K562 (cell line): ENCODE measurements around the gene ACOT13. TPM values are rescaled to one million over a fixed set of nuclear protein-coding genes. Genes with fewer than 3 reads are reported as not detected.
A peak's percentile ranks its signal among the peaks of the same experiment; 100 is the strongest.

Experiments
- ATAC-seq: fragments of 200-7000 bp; cut with Tn5 transposase; 3 replicates; pipeline ENCODE4 v1.9.1; 2020; ENCODE audit warnings: moderate library complexity
- BruUV-seq: library from RNA; stranded (reverse); fragments of 400-500 nt; replicated peaks from 2 replicates; lab custom pipeline; 2021; lab: Mats Ljungman, UMichigan
- CTCF ChIA-PET: fragments of 300-600 bp; formaldehyde crosslinking; extraction: SDS; loops from one replicate; lab custom pipeline; 2021; ENCODE audit warnings: low intra/inter-chr PET ratio; lab: Yijun Ruan, JAX
- POLR2A ChIA-PET: fragments of 300-600, 350-650 bp; sonication (Branson Sonifier 250); formaldehyde crosslinking; extraction: SDS; loops from one replicate; lab custom pipeline; 2021; ENCODE audit warnings: antibody characterized with exemption, inconsistent platforms; lab: Yijun Ruan, JAX
- DNase-seq, 4 experiments: peaks; one replicate each; pipeline versions ENCODE4 v3.0.0 to v3.0.0-alpha.2; 2011 to 2018; ENCODE audit warnings: low spot score in 3 of 4, mixed read lengths in 3 of 4; ENCODE audit errors: extremely low read depth in 1 of 4
- FAIRE-seq: peaks from 2 replicates; lab custom pipeline; 2011; peaks lifted over from hg19 to GRCh38; lab: Jason Lieb, UNC
- H2AFZ ChIP-seq: 2 replicates; pipeline ENCODE4 v1.6.0; 2011; ENCODE audit warnings: low read depth, low read length, control low read depth, inconsistent platforms
- H3K27ac ChIP-seq: fragments of 200-600 bp; 3 replicates; pipeline ENCODE4 v1.8.0; 2011; ENCODE audit warnings: low read depth, mild to moderate bottlenecking, control low read depth, inconsistent platforms, low read length, moderate library complexity, mixed read lengths; ENCODE audit errors: extremely low read depth
- H3K27me3 ChIP-seq, 2 experiments: fragments of 300-600 bp in 1 of 2; 2 replicates in 1 of 2; 3 replicates in 1 of 2; pipeline versions ENCODE4 v1.6.0 to v1.8.0; 2011; ENCODE audit warnings: inconsistent platforms in 2 of 2, low read length in 2 of 2, mild to moderate bottlenecking in 1 of 2, mixed read lengths in 1 of 2, moderate library complexity in 1 of 2; ENCODE audit not compliant: control insufficient read depth in 2 of 2, insufficient read depth in 2 of 2
- H3K36me3 ChIP-seq: fragments of 300-600 bp; 3 replicates; pipeline ENCODE4 v1.8.0; 2011; ENCODE audit warnings: mild to moderate bottlenecking, low read length, inconsistent platforms; ENCODE audit not compliant: control insufficient read depth, insufficient read depth
- H3K4me1 ChIP-seq, 2 experiments: fragments of 200-600 bp in 1 of 2; replicated peaks in 1 of 2; 2 replicates in 1 of 2; 3 replicates in 1 of 2; pipeline versions ENCODE4 v1.5.1 to v1.8.0; 2011; ENCODE audit warnings: inconsistent platforms in 2 of 2, low read length in 2 of 2, mild to moderate bottlenecking in 1 of 2, mixed read lengths in 1 of 2, moderate library complexity in 1 of 2; ENCODE audit not compliant: control insufficient read depth in 2 of 2, insufficient read depth in 2 of 2
- H3K4me2 ChIP-seq: 2 replicates; pipeline ENCODE4 v1.6.1; 2011; ENCODE audit warnings: low read length, control low read depth, inconsistent platforms, mixed read lengths; ENCODE audit not compliant: insufficient read depth
- H3K4me3 ChIP-seq: fragments of 200-600 bp; sonication (generic), shearing (Covaris generic); 2 replicates; pipeline ENCODE4 v1.5.1; 2016; ENCODE audit warnings: control low read depth, inconsistent platforms
- H3K79me2 ChIP-seq: fragments of 200-600 bp; 3 replicates; pipeline ENCODE4 v1.8.0; 2011; ENCODE audit warnings: low read length, inconsistent platforms; ENCODE audit not compliant: control insufficient read depth, insufficient read depth
- H3K9ac ChIP-seq, 2 experiments: 2 replicates each; pipeline versions ENCODE4 v1.6.0 to v1.6.1; 2011; ENCODE audit warnings: low read depth in 2 of 2, low read length in 2 of 2, control low read depth in 1 of 2, inconsistent platforms in 1 of 2, mild to moderate bottlenecking in 1 of 2, mixed read lengths in 1 of 2; ENCODE audit not compliant: insufficient read depth in 1 of 2
- H3K9me1 ChIP-seq: one replicate; pipeline ENCODE4 v1.6.0; 2011; ENCODE audit warnings: inconsistent platforms, mild to moderate bottlenecking, low read length, moderate library complexity; ENCODE audit not compliant: control insufficient read depth, insufficient read depth
- H3K9me3 ChIP-seq: replicated peaks from 2 replicates; pipeline ENCODE4 v1.5.1; 2011; ENCODE audit warnings: low read depth, low read length, inconsistent platforms; ENCODE audit not compliant: control insufficient read depth, insufficient read depth
- H4K20me1 ChIP-seq: replicated peaks from 2 replicates; pipeline ENCODE4 v1.6.1; 2011; ENCODE audit warnings: low read length, inconsistent platforms, mixed read lengths; ENCODE audit not compliant: control insufficient read depth, insufficient read depth
- ARHGAP35 ChIP-seq: fragments of 450-650 bp; IDR thresholded peaks from 2 replicates; pipeline ENCODE4 v1.6.1; 2018; ENCODE audit not compliant: partially characterized antibody
- E2F6 ChIP-seq, 2 experiments: IDR thresholded peaks; 2 replicates each; pipeline ENCODE4 v1.6.1; 2011; ENCODE audit warnings: borderline replicate concordance in 1 of 2, control low read depth in 1 of 2, low read depth in 1 of 2, low read length in 1 of 2, mild to moderate bottlenecking in 1 of 2, mixed read lengths in 1 of 2, moderate library complexity in 1 of 2; ENCODE audit not compliant: insufficient read depth in 1 of 2, insufficient read length in 1 of 2, poor library complexity in 1 of 2, severe bottlenecking in 1 of 2; ENCODE audit errors: extremely low read depth in 1 of 2
- FOXA3 ChIP-seq, 2 experiments: fragments of 450-650 bp in 1 of 2; sonication (generic) in 1 of 2; formaldehyde crosslinking; IDR thresholded peaks in 1 of 2; conservative IDR thresholded peaks in 1 of 2; 2 replicates each; pipeline versions ENCODE4 v1.4.0 to v1.8.0; 2020 to 2022; ENCODE audit warnings: mild to moderate bottlenecking in 2 of 2, missing genetic modification reagents in 1 of 2
- MLX ChIP-seq, 2 experiments: fragments of 450-650 bp in 1 of 2; sonication (generic) in 1 of 2; formaldehyde crosslinking; conservative IDR thresholded peaks; 2 replicates each; pipeline versions ENCODE4 v1.4.0 to v1.8.1; 2020 to 2022; ENCODE audit warnings: mild to moderate bottlenecking in 1 of 2, missing genetic modification reagents in 1 of 2
- NFRKB ChIP-seq: fragments of 450-650 bp; IDR thresholded peaks from 2 replicates; pipeline ENCODE4 v1.6.1; 2016; ENCODE audit warnings: low read depth
- RBM14 ChIP-seq: fragments of 200-400 bp; formaldehyde crosslinking; IDR thresholded peaks from 2 replicates; pipeline ENCODE4 v1.6.1; 2018; ENCODE audit warnings: low read depth, mild to moderate bottlenecking, low read length, moderate library complexity, borderline replicate concordance; ENCODE audit not compliant: insufficient read depth
- SRSF7 ChIP-seq: fragments of 200-400 bp; formaldehyde crosslinking; optimal IDR thresholded peaks from 2 replicates; pipeline ENCODE3; 2017; ENCODE audit warnings: mild to moderate bottlenecking, low read depth, low read length
- ZNF165 ChIP-seq: fragments of 250-450 bp; sonication (Bioruptor Pico); IDR thresholded peaks from 2 replicates; pipeline ENCODE4 v1.4.0; 2020; ENCODE audit warnings: borderline replicate concordance
- ZNF232 ChIP-seq: sonication (generic); formaldehyde crosslinking; IDR thresholded peaks from 2 replicates; pipeline ENCODE4 v1.8.0; 2022; ENCODE audit warnings: mild to moderate bottlenecking, missing genetic modification reagents
- ZNF280A ChIP-seq: fragments of 450-650 bp; IDR thresholded peaks from 2 replicates; pipeline ENCODE4 v1.6.1; 2018; ENCODE audit warnings: mild to moderate bottlenecking, low read depth; ENCODE audit not compliant: partially characterized antibody
- ZNF431 ChIP-seq: sonication (generic); formaldehyde crosslinking; IDR thresholded peaks from 2 replicates; pipeline ENCODE4 v1.8.0; 2022; ENCODE audit warnings: mild to moderate bottlenecking, missing genetic modification reagents
- WGBS: fragments of 100-300 bp; shearing (Covaris generic); methylation state at CpG from one replicate; pipeline ENCODE4 v1.1.6; 2016; ENCODE audit warnings: low coverage, mixed read lengths; ENCODE audit not compliant: insufficient coverage; ENCODE audit errors: missing lambda C conversion rate; 5-methylcytosine and 5-hydroxymethylcytosine counted together
- in situ Hi-C: fragments of 300-500 bp; cut with MboI; formaldehyde crosslinking; loops from 4 replicates; pipeline ENCODE4 v1.15.0; 2018; ENCODE audit warnings: inconsistent platforms, mixed read lengths
- intact Hi-C: fragments of 100-400 bp; cut with micrococcal nuclease; formaldehyde crosslinking; loops from 2 replicates; pipeline ENCODE4 v1.14.2; 2022
- polyA plus RNA-seq, 8 experiments: library from polyadenylated mRNA; depleted of rRNA in 4 of 8; stranded (reverse) in 5 of 8; unstranded in 3 of 8; fragments of >200 nt; fragmentation: Nextera tagmentation in 2 of 8; fragmentation: Illumina TruSeq in 1 of 8; extraction: Ambion mirVana in 2 of 8; extraction: Trizol in 1 of 8; gene quantifications; 2 replicates each; pipeline versions ENCODE4 v1.2.1 to v1.2.3, GENCODE V29; 2011 to 2014; ENCODE audit warnings: inconsistent platforms in 1 of 8, missing spikeins in 1 of 8
- total RNA-seq, 7 experiments: library from RNA; depleted of rRNA in 6 of 7; stranded (reverse); fragments of >200 nt in 6 of 7; fragmentation: Illumina TruSeq in 2 of 7; extraction: Trizol in 2 of 7; gene quantifications; 2 replicates each; pipeline versions ENCODE4 v1.2.1 to v1.2.3, GENCODE V29; 2011 to 2021; ENCODE audit warnings: low replicate concordance in 1 of 7

Gene ACOT13
- total and polyA plus RNA-seq, 9 of the 15 experiments (the other 6 are each of a cell fraction or from before 2014, with no cell fraction given) = 14.1 to 129 (median 65.7) TPM

- peak overlapping the region; percentile 30 for H3K4me3 ChIP-seq
- in situ Hi-C loops = no loop called here
- peak overlapping the region; percentile 89 to 90 for H3K9ac ChIP-seq
- peaks cover 40% of the 10 kb centered on the region for H3K79me2 ChIP-seq
- H3K27me3 ChIP-seq = no peaks in the 10 kb centered on the region
- peaks cover 28% of the 10 kb centered on the region for H4K20me1 ChIP-seq
- H3K4me2 ChIP-seq = peak overlapping the region; percentile 85
- peaks cover 26% of the 10 kb centered on the region for H3K36me3 ChIP-seq
- TSS peak; percentile 98 for BruUV-seq
- DNase-seq (peak in 1 of 4 experiments; percentile 80), FAIRE-seq (no peak), ATAC-seq (peak; percentile 54)
- 19% methylated on average over 26 of the region's 26 CpGs for WGBS
- ChIA-PET CTCF (interaction anchor here (0.6 kb wide), 1 partner anchor 45 kb away, joined by 4 read pairs; no protein-coding TSS in a partner anchor), POLR2A (interaction anchor here (0.6 to 1.6 kb wide), 12 partner anchors 8 to 53 kb away, joined by 3 to 6 read pairs (median 4); no protein-coding TSS in a partner anchor)
- H3K27ac ChIP-seq = peak overlapping the region; percentile 97
- H3K9me1 ChIP-seq = no peaks in the 10 kb centered on the region
- peaks cover 6 to 11% of the 10 kb centered on the region in 2 experiments; a peak in 3 of 5 replicates for H3K4me1 ChIP-seq
- intact Hi-C loops = loop anchor here (1.0 to 2.0 kb wide), 2 partner anchors 39 to 53 kb away; partner anchors contain the start of gene GMNN
- no peaks in the 10 kb centered on the region; the same call in 1 of the 2 replicates for H3K9me3 ChIP-seq
- peak overlapping the region; percentile 78 for H2AFZ ChIP-seq
- no peak for TF ChIP-seq ZNF280A
- no peak for TF ChIP-seq SRSF7
- TF ChIP-seq FOXA3 (CRISPR knock-in tag; conservative IDR thresholded peaks at IDR 0.05 in 1 of 2, IDR thresholded peaks at IDR 0.05 in 1 of 2) = peak in 1 of 2 experiments; percentile 93; a peak in 2 of 4 replicates
- no peak for TF ChIP-seq RBM14
- TF ChIP-seq NFRKB = peak; percentile 77
- peak; percentile 99 for TF ChIP-seq E2F6 (IDR thresholded peaks at IDR 0.05; ENCODE audit: borderline replicate concordance in 1 of 2, extremely low read depth in 1 of 2, insufficient read depth in 1 of 2, insufficient read length in 1 of 2, low read depth in 1 of 2, low read length in 1 of 2, poor library complexity in 1 of 2, severe bottlenecking in 1 of 2)
- TF ChIP-seq MLX (CRISPR knock-in tag; conservative IDR thresholded peaks at IDR 0.05) = peak in 1 of 2 experiments; percentile 96; a peak in 2 of 4 replicates
- peak; percentile 98 for TF ChIP-seq ZNF232 (CRISPR knock-in tag)
- no peak for TF ChIP-seq ARHGAP35
- TF ChIP-seq ZNF431 (CRISPR knock-in tag) = peak; percentile 95
- TF ChIP-seq ZNF165 (CRISPR knock-in tag) = peak; percentile 46; the same call in 1 of the 2 replicates
Observed at GRCh38 chr6:24721461-24722215, 54.8 kb downstream of the ACOT13 start.
